PC-9 (cell line): ENCODE data around the gene ITPKA. TPM values are rescaled to one million over a fixed set of nuclear protein-coding genes. Genes with fewer than 3 reads are reported as not detected.

ENCODE experiments used
- BruUV-seq: library from RNA; stranded (reverse); fragments of 400-500 nt; replicated peaks from 2 replicates; lab custom pipeline; 2021; lab: Mats Ljungman, UMichigan
- CTCF ChIA-PET: fragments of 300-600 bp; sonication (Branson Sonifier 250); formaldehyde crosslinking; loops from one replicate; lab custom pipeline; 2022; ENCODE audit warnings: antibody characterized with exemption; lab: Charles Lee
- POLR2A ChIA-PET: fragments of 300-600 bp; sonication (Branson Sonifier 250); formaldehyde crosslinking; loops from one replicate; lab custom pipeline; 2022; ENCODE audit warnings: antibody characterized with exemption; ENCODE audit not compliant: unreplicated experiment; lab: Charles Lee
- DNase-seq, 2 experiments: peaks; one replicate each; pipeline versions ENCODE4 v3.0.0 to v3.0.0-alpha.2; 2015 to 2022; ENCODE audit warnings: mixed read lengths in 1 of 2
- H2AFZ ChIP-seq: fragments of 200-600 bp; sonication (generic); 2 replicates; pipeline ENCODE4 v1.8.1; 2017; ENCODE audit warnings: antibody characterized with exemption
- H3F3A ChIP-seq: fragments of 200-600 bp; sonication (generic); 2 replicates; pipeline ENCODE4 v1.8.1; 2017; ENCODE audit warnings: antibody characterized with exemption, mild to moderate bottlenecking, low read depth; ENCODE audit not compliant: insufficient read depth
- H3K27ac ChIP-seq: fragments of 200-600 bp; sonication (generic); 2 replicates; pipeline ENCODE4 v1.6.1; 2016; ENCODE audit warnings: mixed run types
- H3K27me3 ChIP-seq: fragments of 200-600 bp; sonication (generic); 2 replicates; pipeline ENCODE4 v1.6.1; 2016; ENCODE audit warnings: low read depth, mixed run types; ENCODE audit not compliant: insufficient read depth
- H3K36me3 ChIP-seq: fragments of 200-600 bp; sonication (generic); 2 replicates; pipeline ENCODE4 v1.6.1; 2016; ENCODE audit warnings: low read depth, mixed run types
- H3K4me1 ChIP-seq: fragments of 200-600 bp; sonication (generic); replicated peaks from 2 replicates; pipeline ENCODE4 v1.6.1; 2016; ENCODE audit warnings: mixed run types; ENCODE audit not compliant: insufficient read depth
- H3K4me2 ChIP-seq: fragments of 200-600 bp; sonication (generic); 2 replicates; pipeline ENCODE4 v1.6.1; 2017; ENCODE audit warnings: mixed run types
- H3K4me3 ChIP-seq: fragments of 200-600 bp; sonication (generic); 2 replicates; pipeline ENCODE4 v1.6.1; 2016; ENCODE audit warnings: mixed run types
- H3K79me2 ChIP-seq: fragments of 200-600 bp; sonication (generic); 2 replicates; pipeline ENCODE4 v1.6.1; 2017; ENCODE audit warnings: low read depth, mixed run types
- H3K9me2 ChIP-seq: fragments of 200-600 bp; sonication (generic); 2 replicates; pipeline ENCODE4 v1.8.1; 2017; ENCODE audit warnings: mild to moderate bottlenecking; ENCODE audit not compliant: insufficient read depth
- H3K9me3 ChIP-seq: fragments of 200-600 bp; sonication (generic); 2 replicates; pipeline ENCODE4 v1.8.1; 2016; ENCODE audit warnings: low read depth; ENCODE audit not compliant: insufficient read depth
- H4K20me1 ChIP-seq: fragments of 200-600 bp; sonication (generic); 2 replicates; pipeline ENCODE4 v1.8.1; 2017; ENCODE audit not compliant: insufficient read depth
- EZH2 ChIP-seq: fragments of 200-600 bp; sonication (generic); IDR thresholded peaks from 2 replicates; pipeline ENCODE4 v1.8.0; 2017; ENCODE audit warnings: antibody characterized with exemption, low read depth
- intact Hi-C: fragments of 100-400 bp; cut with micrococcal nuclease; formaldehyde crosslinking; loops from one replicate; pipeline ENCODE4 v1.10.0; 2022; ENCODE audit not compliant: unreplicated experiment
- total RNA-seq: library from RNA; stranded (reverse); gene quantifications from 2 replicates; pipeline ENCODE4 v1.2.3, GENCODE V29; 2021
- TF ChIP-seq, protein P1 (sequence below): fragments of 200-600 bp; sonication (generic); conservative IDR thresholded peaks from 2 replicates; pipeline ENCODE4 v1.6.1; 2017; ENCODE audit warnings: mixed run types, antibody characterized with exemption, mild to moderate bottlenecking, moderate library complexity

Gene ITPKA
- total RNA-seq, 1 experiment from 2014 or later: 5.3 TPM

DNA sequence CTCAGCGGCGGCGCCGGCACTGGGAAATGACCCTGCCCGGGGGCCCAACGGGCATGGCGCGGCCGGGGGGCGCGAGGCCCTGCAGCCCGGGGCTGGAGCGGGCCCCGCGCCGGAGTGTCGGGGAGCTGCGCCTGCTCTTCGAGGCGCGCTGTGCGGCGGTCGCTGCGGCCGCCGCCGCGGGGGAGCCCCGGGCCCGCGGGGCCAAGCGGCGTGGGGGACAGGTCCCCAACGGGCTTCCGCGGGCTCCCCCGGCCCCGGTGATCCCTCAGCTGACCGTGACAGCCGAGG lies 172 bp downstream of the ITPKA start:
- no peak overlapping the region for H2AFZ ChIP-seq
- peaks cover 17% of the 10 kb centered on the region for H3K4me1 ChIP-seq
- no peak overlapping the region for H3K27ac ChIP-seq
- no peaks in the 10 kb centered on the region for H3K9me2 ChIP-seq
- H3K4me3 ChIP-seq: peak overlapping the region; percentile 29; the same call in 1 of the 2 replicates
- no peak for DNase-seq
- intact Hi-C loops: loop anchor here (1.0 kb wide), 1 partner anchor 14 kb away; no protein-coding TSS in a partner anchor
- H3K9me3 ChIP-seq: no peaks in the 10 kb centered on the region
- no peaks in the 10 kb centered on the region for H3K36me3 ChIP-seq
- no peak for TF ChIP-seq EZH2
- TF ChIP-seq, protein P1, sequence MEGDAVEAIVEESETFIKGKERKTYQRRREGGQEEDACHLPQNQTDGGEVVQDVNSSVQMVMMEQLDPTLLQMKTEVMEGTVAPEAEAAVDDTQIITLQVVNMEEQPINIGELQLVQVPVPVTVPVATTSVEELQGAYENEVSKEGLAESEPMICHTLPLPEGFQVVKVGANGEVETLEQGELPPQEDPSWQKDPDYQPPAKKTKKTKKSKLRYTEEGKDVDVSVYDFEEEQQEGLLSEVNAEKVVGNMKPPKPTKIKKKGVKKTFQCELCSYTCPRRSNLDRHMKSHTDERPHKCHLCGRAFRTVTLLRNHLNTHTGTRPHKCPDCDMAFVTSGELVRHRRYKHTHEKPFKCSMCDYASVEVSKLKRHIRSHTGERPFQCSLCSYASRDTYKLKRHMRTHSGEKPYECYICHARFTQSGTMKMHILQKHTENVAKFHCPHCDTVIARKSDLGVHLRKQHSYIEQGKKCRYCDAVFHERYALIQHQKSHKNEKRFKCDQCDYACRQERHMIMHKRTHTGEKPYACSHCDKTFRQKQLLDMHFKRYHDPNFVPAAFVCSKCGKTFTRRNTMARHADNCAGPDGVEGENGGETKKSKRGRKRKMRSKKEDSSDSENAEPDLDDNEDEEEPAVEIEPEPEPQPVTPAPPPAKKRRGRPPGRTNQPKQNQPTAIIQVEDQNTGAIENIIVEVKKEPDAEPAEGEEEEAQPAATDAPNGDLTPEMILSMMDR: no peak
- H3K79me2 ChIP-seq: no peaks in the 10 kb centered on the region
- H3K27me3 ChIP-seq: no peaks in the 10 kb centered on the region
- BruUV-seq: no TSS peak
- ChIA-PET CTCF (no interaction called here), POLR2A (interaction anchor here (0.6 kb wide), 1 partner anchor 212 kb away, joined by 21 read pairs; no protein-coding TSS in a partner anchor)
- H4K20me1 ChIP-seq: no peaks in the 10 kb centered on the region
- no peaks in the 10 kb centered on the region; the same call in 1 of the 2 replicates for H3F3A ChIP-seq
- peak overlapping the region; percentile 97 for H3K4me2 ChIP-seq

DNA sequence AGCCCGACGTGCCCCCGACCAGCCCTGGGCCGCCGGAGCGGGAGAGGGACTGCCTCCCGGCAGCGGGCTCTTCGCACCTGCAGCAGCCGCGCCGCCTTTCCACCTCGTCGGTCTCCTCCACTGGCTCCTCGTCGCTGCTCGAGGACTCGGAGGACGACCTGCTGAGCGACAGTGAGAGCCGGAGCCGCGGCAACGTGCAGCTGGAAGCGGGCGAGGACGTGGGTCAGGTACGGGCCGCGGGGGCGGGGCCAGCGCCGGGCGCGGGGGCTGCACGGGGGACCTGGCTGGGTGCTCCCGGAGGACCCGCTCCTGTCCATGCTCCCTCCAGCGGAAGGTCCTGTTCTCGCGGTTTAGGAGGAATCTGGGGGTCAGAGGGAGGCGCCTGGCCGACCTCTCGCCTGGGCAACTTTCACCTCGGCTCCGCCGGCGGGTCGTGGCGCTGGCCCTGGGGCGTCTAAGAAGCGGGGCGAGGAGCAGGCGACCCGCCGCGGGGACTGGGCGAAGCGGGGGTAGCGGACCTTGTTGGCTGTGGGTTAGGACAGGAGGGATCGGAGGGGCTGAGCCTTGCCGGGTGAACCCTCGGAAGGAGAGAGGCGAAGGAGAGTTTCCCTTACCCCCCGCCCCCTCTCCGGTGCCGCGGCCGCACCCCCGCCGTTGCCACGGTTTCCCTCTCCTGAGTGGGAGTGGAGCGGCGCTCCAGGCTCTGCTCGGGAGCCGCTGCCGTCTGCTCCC lies 682 bp downstream of the ITPKA start:
- Histone ChIP-seq H3K4me1 (peaks cover 17% of the 10 kb centered on the region), H3K36me3 (no peaks in the 10 kb centered on the region), H3K4me3 (peak overlapping the region; percentile 29; the same call in 1 of the 2 replicates), H3K9me3 (no peaks in the 10 kb centered on the region), H3K27ac (no peak overlapping the region), H3K4me2 (peak overlapping the region; percentile 97), H3K9me2 (no peaks in the 10 kb centered on the region), H3F3A (no peaks in the 10 kb centered on the region; the same call in 1 of the 2 replicates), H3K27me3 (no peaks in the 10 kb centered on the region), H2AFZ (no peak overlapping the region), H4K20me1 (no peaks in the 10 kb centered on the region), H3K79me2 (no peaks in the 10 kb centered on the region)
- intact Hi-C loops: no loop called here
- CTCF ChIA-PET: no interaction called here
- TF ChIP-seq EZH2: no peak
- TF ChIP-seq, protein P1: no peak
- BruUV-seq: no TSS peak
- POLR2A ChIA-PET: interaction anchor here (0.6 kb wide), 1 partner anchor 212 kb away, joined by 21 read pairs; no protein-coding TSS in a partner anchor
- peak in 1 of 2 experiments; percentile 40 for DNase-seq

DNA sequence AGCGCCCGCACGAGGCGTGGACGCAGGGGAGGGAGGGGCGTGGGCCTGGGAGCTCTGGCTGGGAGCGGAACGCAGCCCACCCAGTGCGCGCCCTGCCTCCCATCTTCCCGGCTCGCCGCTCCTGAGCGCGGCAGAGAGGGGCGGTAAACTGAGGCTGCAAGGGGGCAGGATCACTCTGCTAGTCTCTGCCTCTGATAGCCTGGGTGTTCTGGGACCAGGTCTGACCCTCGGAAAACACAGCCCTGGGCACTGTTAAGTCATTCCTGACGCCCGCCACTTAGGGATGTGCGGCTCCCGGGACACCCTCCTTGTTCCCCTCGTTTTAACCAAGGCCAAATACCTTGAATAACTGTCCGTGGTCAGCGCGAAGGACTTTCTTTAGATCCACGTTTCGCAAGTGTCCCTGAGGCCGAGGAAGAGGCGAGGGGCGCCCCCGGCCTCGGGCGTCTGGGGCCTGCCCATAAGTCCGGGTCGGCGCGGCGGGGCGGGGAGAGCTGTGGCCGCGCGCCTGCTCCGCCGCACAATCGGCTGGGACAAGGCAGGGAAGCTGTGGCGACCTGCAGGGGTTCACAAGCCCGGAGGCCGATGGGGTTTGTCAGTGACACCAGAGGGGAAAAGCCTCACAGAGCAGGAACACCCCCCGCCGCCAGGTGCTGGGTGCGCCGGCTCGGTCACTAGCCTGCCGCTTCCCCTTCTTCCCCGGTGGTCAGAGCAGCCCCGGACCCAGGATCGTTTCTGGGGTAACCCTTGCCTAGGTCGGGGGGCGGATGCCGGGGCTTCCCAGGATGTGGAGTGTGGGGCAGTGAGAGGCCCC lies 1.5 kb downstream of the ITPKA start:
- H3K9me2 ChIP-seq: no peaks in the 10 kb centered on the region
- no peak overlapping the region for H3K4me3 ChIP-seq
- ChIA-PET POLR2A (no interaction called here), CTCF (no interaction called here)
- H3F3A ChIP-seq: no peaks in the 10 kb centered on the region; the same call in 1 of the 2 replicates
- H4K20me1 ChIP-seq: no peaks in the 10 kb centered on the region
- intact Hi-C loops: no loop called here
- H3K9me3 ChIP-seq: no peaks in the 10 kb centered on the region
- TF ChIP-seq, protein P1: no peak
- TF ChIP-seq EZH2: no peak
- H3K27me3 ChIP-seq: no peaks in the 10 kb centered on the region
- no peak overlapping the region for H2AFZ ChIP-seq
- no peaks in the 10 kb centered on the region for H3K36me3 ChIP-seq
- no TSS peak for BruUV-seq
- no peak overlapping the region for H3K27ac ChIP-seq
- no peaks in the 10 kb centered on the region for H3K79me2 ChIP-seq
- H3K4me1 ChIP-seq: peaks cover 17% of the 10 kb centered on the region
- H3K4me2 ChIP-seq: no peak overlapping the region
- DNase-seq: no peak
